ENCODE measurements around the gene JSRP1. TPM values are rescaled to one million over a fixed set of nuclear protein-coding genes. Genes with fewer than 3 reads are reported as not detected.
"Not testable (repeated sequence)": the region's sequence is repeated elsewhere in the genome, so short reads cannot be mapped to it uniquely, and the experiment has no call there.

JSRP1 gene
- total and polyA plus RNA-seq, 7 donors = 107 to 271 (median 137) TPM

DNA sequence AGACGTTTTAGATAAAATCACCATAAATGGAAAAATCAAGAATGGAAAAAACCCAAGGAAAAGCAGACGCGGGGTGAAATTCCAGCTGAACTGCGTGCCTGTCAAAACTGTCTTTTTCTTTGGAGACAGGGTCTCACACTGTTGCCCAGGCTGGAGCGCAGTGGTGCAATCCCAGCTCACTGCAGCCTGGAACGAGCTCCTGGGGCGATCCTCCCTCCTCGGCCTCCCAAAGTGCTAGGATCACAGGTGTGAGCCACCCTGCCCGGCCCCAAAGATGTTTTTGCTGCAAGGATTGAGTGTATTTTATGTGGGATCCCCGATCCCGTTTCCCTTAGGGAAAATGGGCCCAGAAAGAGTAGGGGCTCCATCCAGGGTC, 26.6 kb upstream of the JSRP1 start:
- intact Hi-C loops (cut with DNase I) = no loop called here

DNA sequence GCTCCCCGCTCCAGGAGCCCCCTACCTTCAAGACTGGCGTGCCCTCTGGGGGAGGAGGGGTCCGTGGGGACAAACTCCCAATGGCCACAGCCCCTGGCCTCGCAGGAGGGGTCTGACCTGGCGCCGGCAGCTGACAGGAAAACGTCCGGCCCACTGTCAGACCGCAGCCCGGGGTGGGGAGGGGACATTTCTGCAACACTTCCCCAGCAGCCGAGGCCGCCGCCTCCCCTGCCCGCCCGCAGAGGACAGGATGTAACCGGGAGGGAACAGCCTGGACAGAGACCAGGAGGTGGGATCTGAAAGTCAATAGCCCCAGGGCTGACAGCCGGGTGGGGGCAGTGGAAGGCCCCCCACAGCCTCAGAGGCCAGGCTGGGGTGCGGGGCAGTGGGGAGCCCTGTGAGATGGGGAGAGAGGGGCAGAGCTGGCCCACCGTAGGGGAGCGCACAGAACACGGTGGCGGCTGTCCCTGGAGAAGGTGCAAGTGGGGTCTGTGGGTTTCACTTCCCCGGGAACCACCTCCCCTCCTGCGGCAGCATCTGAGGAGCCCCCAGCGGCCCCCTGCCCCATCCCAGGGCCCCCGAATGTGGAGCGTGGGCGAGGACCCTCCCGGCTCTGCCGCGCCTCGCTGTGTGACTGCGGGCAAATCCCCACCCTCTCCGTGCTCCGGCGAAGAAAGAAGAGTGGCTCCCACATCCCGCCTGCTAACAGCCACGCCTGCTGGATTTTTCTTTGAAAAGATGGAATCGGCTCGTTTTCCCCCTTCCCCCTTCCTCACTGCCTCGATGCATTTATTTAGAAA, 26.0 kb upstream of the JSRP1 start, which contains the start of gene PEAK3:
Gene PEAK3, minus strand, starts transcription at position 114 of the 800 bp plus-strand sequence. CDS start 1,244 bp downstream, outside the sequence.
- Histone ChIP-seq H3K4me3 (peak within 1 kb of the TSS; percentile 46), H3K9me3 (no peaks in the 10 kb centered on the region), H3K27me3 (ENCODE audit: insufficient read depth in 3 of 3, low read length in 2 of 3) (no peaks in the 10 kb centered on the region), H3K27ac (no peak within 1 kb of the TSS), H3K4me1 (no peaks in the 10 kb centered on the region), H3K36me3 (ENCODE audit: insufficient read depth in 1 of 2, low read depth in 1 of 2) (no peaks in the 10 kb centered on the region)
- ATAC-seq = peak; percentile 30 to 61 (median 41)
- no peak for TF ChIP-seq CTCF (IDR thresholded peaks at IDR 0.05)
- intact Hi-C loops (cut with DNase I) = no loop called here
- WGBS, 3 donors = 19 to 27% (median 23%) methylated on average over 34 to 41 of the region's 41 CpGs
- DNase-seq = peak; percentile 70 to 85

More for the DNA sequence above, 26.6 kb upstream of the JSRP1 start:
- Histone ChIP-seq H3K9me3 (no peaks in the 10 kb centered on the region), H3K4me1 (no peaks in the 10 kb centered on the region), H3K36me3 (ENCODE audit: insufficient read depth in 1 of 2, low read depth in 1 of 2) (no peaks in the 10 kb centered on the region), H3K27ac (no peak overlapping the region), H3K4me3 (peak overlapping the region; percentile 46), H3K27me3 (ENCODE audit: insufficient read depth in 3 of 3, low read length in 2 of 3) (no peaks in the 10 kb centered on the region)
- TF ChIP-seq CTCF (IDR thresholded peaks at IDR 0.05) = no peak
- WGBS, 3 donors = 75 to 77% (median 76%) methylated on average over 11 of the region's 11 CpGs
- DNase-seq (no peak), ATAC-seq (no peak)

GRCh38 chr19:2281265-2282061, 25.2 kb upstream of the JSRP1 start:
- H3K27ac ChIP-seq; H3K4me1 ChIP-seq; DNase-seq; intact Hi-C loops (cut with DNase I); H3K36me3 ChIP-seq (ENCODE audit: insufficient read depth in 1 of 2, low read depth in 1 of 2); H3K9me3 ChIP-seq; H3K27me3 ChIP-seq (ENCODE audit: insufficient read depth in 3 of 3, low read length in 2 of 3): not testable (repeated sequence)
- peak overlapping the region; percentile 46 for H3K4me3 ChIP-seq
- WGBS, 3 donors = 30 to 49% (median 41%) methylated on average over 13 to 16 of the region's 16 CpGs
- ATAC-seq = peak in 2 of 4 donors; percentile 3 to 20

GRCh38 chr19:2280633-2281264, 24.5 kb upstream of the JSRP1 start:
- WGBS, 3 donors = 70 to 76% (median 71%) methylated on average over 22 to 26 of the region's 26 CpGs
- peaks cover 5% of the 10 kb centered on the region for H3K4me1 ChIP-seq
- DNase-seq = no peak
- no peaks in the 10 kb centered on the region for H3K27me3 ChIP-seq (ENCODE audit: insufficient read depth in 3 of 3, low read length in 2 of 3)
- H3K9me3 ChIP-seq = no peaks in the 10 kb centered on the region
- no peak for ATAC-seq
- H3K36me3 ChIP-seq (ENCODE audit: insufficient read depth in 1 of 2, low read depth in 1 of 2) = peaks cover 0 to 6% of the 10 kb centered on the region in 2 donors
- no peak overlapping the region for H3K27ac ChIP-seq
- intact Hi-C loops (cut with DNase I) = no loop called here
- TF ChIP-seq CTCF (IDR thresholded peaks at IDR 0.05) = no peak
- no peak overlapping the region for H3K4me3 ChIP-seq
